Hepatic stellate cell (primary cell): ENCODE measurements around the gene ZNF503.

ENCODE experiments used
- DNase-seq: peaks from one replicate; pipeline ENCODE4 v3.0.0; 2011; ENCODE audit warnings: low spot score

Gene ZNF503

GRCh38 chr10:75401569-75402485 is at the start of gene ZNF503:
Gene ZNF503, minus strand, starts transcription at chr10:75401764. Its CDS starts 345 bp downstream, at chr10:75401419.
- peak; percentile 97 for DNase-seq

- no peak for DNase-seq
Measured at GRCh38 chr10:75450644-75451640, 49.4 kb upstream of the ZNF503 start.

GRCh38 chr10:75450075-75450445 is 48.5 kb upstream of the ZNF503 start:
- no peak for DNase-seq

GRCh38 chr10:75449382-75450074 is 48.0 kb upstream of the ZNF503 start:
- DNase-seq, result no peak

GRCh38 chr10:75448166-75448565 is 46.6 kb upstream of the ZNF503 start:
- DNase-seq, result no peak

- no peak for DNase-seq
Measured at GRCh38 chr10:75446508-75446907, 44.9 kb upstream of the ZNF503 start.

GRCh38 chr10:75444781-75445386 is 43.3 kb upstream of the ZNF503 start:
- DNase-seq, result no peak

GRCh38 chr10:75443362-75443761 is 41.8 kb upstream of the ZNF503 start:
- DNase-seq, result no peak

- no peak for DNase-seq
Measured at GRCh38 chr10:75441682-75442081, 40.1 kb upstream of the ZNF503 start.

GRCh38 chr10:75441196-75441595 is 39.6 kb upstream of the ZNF503 start:
- DNase-seq, result no peak

- no peak for DNase-seq
Measured at GRCh38 chr10:75440271-75440793, 38.8 kb upstream of the ZNF503 start.

GRCh38 chr10:75439811-75440210 is 38.2 kb upstream of the ZNF503 start:
- no peak for DNase-seq

- no peak for DNase-seq
Measured at GRCh38 chr10:75438275-75438674, 36.7 kb upstream of the ZNF503 start.

GRCh38 chr10:75437693-75438092 is 36.1 kb upstream of the ZNF503 start:
- no peak for DNase-seq

GRCh38 chr10:75436896-75437295 is 35.3 kb upstream of the ZNF503 start:
- no peak for DNase-seq

- DNase-seq, result no peak
Measured at GRCh38 chr10:75435291-75435690, 33.7 kb upstream of the ZNF503 start.

- DNase-seq, result no peak
Measured at GRCh38 chr10:75434291-75434690, 32.7 kb upstream of the ZNF503 start.

- DNase-seq, result no peak
Measured at GRCh38 chr10:75433216-75433615, 31.7 kb upstream of the ZNF503 start.

- DNase-seq, result no peak
Measured at GRCh38 chr10:75432763-75433162, 31.2 kb upstream of the ZNF503 start.

- no peak for DNase-seq
Measured at GRCh38 chr10:75432176-75432575, 30.6 kb upstream of the ZNF503 start.
